Thyroid gland (tissue), 4 donors: Measurements from ENCODE around the gene TCF12. TPM values are rescaled to one million over a fixed set of nuclear protein-coding genes. Genes with fewer than 3 reads are reported as not detected.

Experiments used
- DNase-seq, 2 donors: peaks; one replicate each; pipeline ENCODE4 v3.0.0-alpha.2; 2019
- H3K27ac ChIP-seq, 3 donors: fragments of 200-600 bp; sonication (generic); 1 replicate in 2 of 3; 2 replicates in 1 of 3; pipeline ENCODE4 v1.5.1; 2016 to 2019; ENCODE audit warnings: mild to moderate bottlenecking in 1 of 3, moderate library complexity in 1 of 3
- H3K27me3 ChIP-seq: fragments of 200-600 bp; sonication (generic); one replicate; pipeline ENCODE4 v1.5.1; 2019
- H3K36me3 ChIP-seq, 2 donors: fragments of 200-600 bp; sonication (generic); one replicate each; pipeline ENCODE4 v1.5.1; 2016 to 2019
- H3K4me1 ChIP-seq, 2 donors: fragments of 200-600 bp; sonication (generic); one replicate each; pipeline ENCODE4 v1.5.1; 2017 to 2019
- H3K4me3 ChIP-seq, 3 donors: fragments of 200-600 bp; sonication (generic); replicated peaks in 1 of 3; 1 replicate in 2 of 3; 2 replicates in 1 of 3; pipeline ENCODE4 v1.5.1; 2016; ENCODE audit warnings: mild to moderate bottlenecking in 1 of 3
- H3K9me3 ChIP-seq: fragments of 200-600 bp; sonication (generic); one replicate; pipeline ENCODE4 v1.5.1; 2017
- CTCF ChIP-seq, 6 experiments: fragments of 200-600 bp in 3 of 6; fragments of 450-650 bp in 3 of 6; sonication (generic) in 3 of 6; IDR thresholded peaks; one replicate each; pipeline ENCODE4 v1.5.1; 2016 to 2019; ENCODE audit warnings: antibody characterized with exemption in 6 of 6, mild to moderate bottlenecking in 2 of 6, inconsistent platforms in 1 of 6, moderate library complexity in 1 of 6
- POLR2A ChIP-seq, 2 donors: fragments of 450-650 bp; IDR thresholded peaks; one replicate each; pipeline ENCODE4 v1.6.1; 2017; ENCODE audit warnings: antibody characterized with exemption in 2 of 2, mild to moderate bottlenecking in 2 of 2, moderate library complexity in 1 of 2
- WGBS, 2 donors: methylation state at CpG; one replicate each; pipeline ENCODE4 v1.1.5; 2017; 5-methylcytosine and 5-hydroxymethylcytosine counted together
- intact Hi-C: fragments of 100-400 bp; cut with DNase I; formaldehyde crosslinking; loops from one replicate; pipeline ENCODE4 v1.15.1; 2023
- total RNA-seq, 4 donors: library from RNA; depleted of rRNA; stranded (reverse); fragments of >200 nt; gene quantifications; one replicate each; pipeline ENCODE4 v1.2.3, GENCODE V29; 2016

TCF12 gene
- total RNA-seq, 4 donors from 2014 or later: 54.8 to 156 (median 108) TPM

DNA sequence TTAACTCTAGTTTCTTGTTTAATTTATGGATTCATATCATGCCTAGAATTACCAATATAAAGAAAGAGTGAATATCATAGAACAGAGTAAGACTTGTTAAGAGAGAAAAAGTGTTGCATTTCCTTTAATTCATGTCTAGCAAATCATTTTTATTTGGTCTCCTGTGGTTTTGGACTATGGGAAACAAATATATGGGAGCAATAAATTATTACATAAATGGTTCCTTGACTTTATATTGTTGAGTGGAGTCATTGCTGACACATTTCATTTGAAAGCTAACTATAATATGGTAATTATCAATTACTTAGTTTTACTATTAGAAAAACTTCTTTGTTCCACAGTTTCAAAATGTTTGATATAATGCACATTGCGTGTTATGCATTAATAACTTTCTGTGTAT is 313.1 kb downstream of the TCF12 start:
- H3K27me3 ChIP-seq: no peaks in the 10 kb centered on the region
- no peak for DNase-seq
- no peak overlapping the region for H3K4me3 ChIP-seq
- TF ChIP-seq CTCF (IDR thresholded peaks at IDR 0.05): no peak
- H3K36me3 ChIP-seq: peaks cover 7 to 9% of the 10 kb centered on the region in 2 donors
- H3K4me1 ChIP-seq: no peaks in the 10 kb centered on the region
- intact Hi-C loops: no loop called here
- no peaks in the 10 kb centered on the region for H3K9me3 ChIP-seq
- 97 to 99% methylated on average over 1 of the region's 1 CpG for WGBS, 2 donors
- H3K27ac ChIP-seq: no peak overlapping the region

- 78 to 80% methylated on average over 2 of the region's 2 CpGs for WGBS, 2 donors
- DNase-seq: no peak
- no peak overlapping the region for H3K27ac ChIP-seq
- no peak overlapping the region for H3K4me3 ChIP-seq
- no peaks in the 10 kb centered on the region for H3K27me3 ChIP-seq
- no peaks in the 10 kb centered on the region for H3K9me3 ChIP-seq
- TF ChIP-seq CTCF (IDR thresholded peaks at IDR 0.05): no peak
- H3K4me1 ChIP-seq: no peaks in the 10 kb centered on the region
- intact Hi-C loops: no loop called here
- H3K36me3 ChIP-seq: peaks cover 7 to 9% of the 10 kb centered on the region in 2 donors
These were observed 315.7 kb downstream of the TCF12 start for GRCh38 chr15:57234156-57234555.

DNA sequence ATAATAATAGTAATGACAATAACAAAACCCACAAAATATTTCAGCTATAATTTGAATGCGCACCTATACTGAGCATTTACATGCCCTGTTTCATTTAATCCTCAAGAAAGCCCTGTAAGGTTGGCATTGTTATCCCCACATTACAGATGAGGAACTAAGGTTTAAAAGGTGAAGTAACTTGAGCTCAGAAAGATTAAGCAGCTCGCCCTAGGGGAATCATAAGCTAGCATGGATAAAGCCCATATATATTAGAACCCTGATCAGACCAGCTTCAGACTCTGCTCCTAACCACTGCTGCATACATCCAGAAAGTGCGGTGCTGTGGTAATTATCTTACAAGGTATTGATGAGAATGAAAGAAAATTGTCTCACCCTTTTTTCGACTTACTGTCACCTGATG is 316.7 kb downstream of the TCF12 start:
- H3K27ac ChIP-seq: no peak overlapping the region
- WGBS, 2 donors: 91 to 93% methylated on average over 4 of the region's 4 CpGs
- H3K36me3 ChIP-seq: peaks cover 7 to 9% of the 10 kb centered on the region in 2 donors
- H3K4me1 ChIP-seq: no peaks in the 10 kb centered on the region
- no peaks in the 10 kb centered on the region for H3K27me3 ChIP-seq
- DNase-seq: no peak
- H3K9me3 ChIP-seq: no peaks in the 10 kb centered on the region
- no peak for TF ChIP-seq CTCF (IDR thresholded peaks at IDR 0.05)
- no peak for TF ChIP-seq POLR2A (IDR thresholded peaks at IDR 0.05)
- H3K4me3 ChIP-seq: no peak overlapping the region
- intact Hi-C loops: no loop called here

DNA sequence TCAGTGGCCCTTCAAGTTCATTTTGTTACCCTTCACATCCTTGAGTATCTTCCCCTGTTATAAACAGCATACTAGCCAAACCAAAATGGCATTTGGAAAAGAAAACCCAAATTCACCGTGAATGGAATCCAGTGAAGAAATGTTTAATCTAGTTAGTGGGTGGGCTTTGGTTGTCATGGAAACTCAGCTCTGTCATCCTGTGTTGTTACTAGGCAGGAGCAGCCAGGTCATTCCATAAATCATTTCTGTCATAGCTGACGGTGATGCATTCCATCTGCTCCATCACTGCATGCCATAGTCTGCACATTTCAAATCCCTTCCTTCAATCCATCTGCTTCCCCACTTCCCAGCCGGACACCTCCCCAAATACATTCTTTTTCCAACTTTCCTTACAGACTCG is 317.4 kb downstream of the TCF12 start:
- intact Hi-C loops: no loop called here
- Histone ChIP-seq H3K36me3 (peaks cover 7 to 9% of the 10 kb centered on the region in 2 donors), H3K4me3 (no peak overlapping the region), H3K27me3 (no peaks in the 10 kb centered on the region), H3K9me3 (no peaks in the 10 kb centered on the region), H3K4me1 (no peaks in the 10 kb centered on the region), H3K27ac (no peak overlapping the region)
- 79 to 80% methylated on average over 4 of the region's 4 CpGs for WGBS, 2 donors
- no peak for TF ChIP-seq POLR2A (IDR thresholded peaks at IDR 0.05)
- no peak for TF ChIP-seq CTCF (IDR thresholded peaks at IDR 0.05)
- no peak for DNase-seq

GRCh38 chr15:57236561-57237300 is 318.3 kb downstream of the TCF12 start:
- H3K4me3 ChIP-seq: no peak overlapping the region
- no peak overlapping the region for H3K27ac ChIP-seq
- peaks cover 7 to 9% of the 10 kb centered on the region in 2 donors for H3K36me3 ChIP-seq
- H3K4me1 ChIP-seq: no peaks in the 10 kb centered on the region
- intact Hi-C loops: no loop called here
- TF ChIP-seq CTCF (IDR thresholded peaks at IDR 0.05) (no peak), POLR2A (IDR thresholded peaks at IDR 0.05) (no peak)
- DNase-seq: no peak
- 82 to 84% methylated on average over 3 of the region's 3 CpGs for WGBS, 2 donors
- H3K9me3 ChIP-seq: no peaks in the 10 kb centered on the region
- no peaks in the 10 kb centered on the region for H3K27me3 ChIP-seq
